Peyer's patch (tissue), 4 donors: ENCODE results near the gene PEAK1. TPM values are rescaled to one million over a fixed set of nuclear protein-coding genes. Genes with fewer than 3 reads are reported as not detected.
A peak's percentile ranks its signal among the peaks of the same experiment; 100 is the strongest.

ENCODE experiments used
- DNase-seq, 3 donors: peaks; one replicate each; pipeline ENCODE4 v3.0.0-alpha.2; 2017 to 2019
- H3K27ac ChIP-seq, 4 donors: fragments of 200-600 bp; sonication (generic); one replicate each; pipeline ENCODE4 v1.5.1; 2016 to 2019
- H3K27me3 ChIP-seq, 2 donors: fragments of 200-600 bp; sonication (generic); one replicate each; pipeline ENCODE4 v1.5.1; 2019
- H3K36me3 ChIP-seq, 3 donors: fragments of 200-600 bp; sonication (generic); one replicate each; pipeline ENCODE4 v1.5.1; 2016 to 2019
- H3K4me1 ChIP-seq, 4 donors: fragments of 200-600 bp; sonication (generic); one replicate each; pipeline ENCODE4 v1.5.1; 2016 to 2019
- H3K4me3 ChIP-seq, 4 donors: fragments of 200-600 bp; sonication (generic); 1 replicate in 3 of 4; 2 replicates in 1 of 4; pipeline ENCODE4 v1.5.1; 2016 to 2019; ENCODE audit warnings: mild to moderate bottlenecking in 1 of 4
- H3K9me3 ChIP-seq, 4 donors: fragments of 200-600 bp; sonication (generic); one replicate each; pipeline ENCODE4 v1.5.1; 2016 to 2019; ENCODE audit warnings: mild to moderate bottlenecking in 1 of 4
- CTCF ChIP-seq, 6 experiments: fragments of 450-650 bp in 4 of 6; fragments of 200-600 bp in 2 of 6; sonication (generic) in 1 of 6; IDR thresholded peaks; one replicate each; pipeline ENCODE4 v1.5.1; 2017 to 2019; ENCODE audit warnings: antibody characterized with exemption in 6 of 6, mild to moderate bottlenecking in 3 of 6, moderate library complexity in 1 of 6
- POLR2A ChIP-seq, 2 donors: fragments of 450-650 bp; IDR thresholded peaks; one replicate each; pipeline ENCODE4 v1.5.1; 2017; ENCODE audit warnings: antibody characterized with exemption in 2 of 2, mild to moderate bottlenecking in 2 of 2, moderate library complexity in 2 of 2
- total RNA-seq, 4 donors: library from RNA; depleted of rRNA; stranded (reverse); fragments of >200 nt; gene quantifications; one replicate each; pipeline ENCODE4 v1.1.0, GENCODE V29; 2016

Gene PEAK1, protein sequence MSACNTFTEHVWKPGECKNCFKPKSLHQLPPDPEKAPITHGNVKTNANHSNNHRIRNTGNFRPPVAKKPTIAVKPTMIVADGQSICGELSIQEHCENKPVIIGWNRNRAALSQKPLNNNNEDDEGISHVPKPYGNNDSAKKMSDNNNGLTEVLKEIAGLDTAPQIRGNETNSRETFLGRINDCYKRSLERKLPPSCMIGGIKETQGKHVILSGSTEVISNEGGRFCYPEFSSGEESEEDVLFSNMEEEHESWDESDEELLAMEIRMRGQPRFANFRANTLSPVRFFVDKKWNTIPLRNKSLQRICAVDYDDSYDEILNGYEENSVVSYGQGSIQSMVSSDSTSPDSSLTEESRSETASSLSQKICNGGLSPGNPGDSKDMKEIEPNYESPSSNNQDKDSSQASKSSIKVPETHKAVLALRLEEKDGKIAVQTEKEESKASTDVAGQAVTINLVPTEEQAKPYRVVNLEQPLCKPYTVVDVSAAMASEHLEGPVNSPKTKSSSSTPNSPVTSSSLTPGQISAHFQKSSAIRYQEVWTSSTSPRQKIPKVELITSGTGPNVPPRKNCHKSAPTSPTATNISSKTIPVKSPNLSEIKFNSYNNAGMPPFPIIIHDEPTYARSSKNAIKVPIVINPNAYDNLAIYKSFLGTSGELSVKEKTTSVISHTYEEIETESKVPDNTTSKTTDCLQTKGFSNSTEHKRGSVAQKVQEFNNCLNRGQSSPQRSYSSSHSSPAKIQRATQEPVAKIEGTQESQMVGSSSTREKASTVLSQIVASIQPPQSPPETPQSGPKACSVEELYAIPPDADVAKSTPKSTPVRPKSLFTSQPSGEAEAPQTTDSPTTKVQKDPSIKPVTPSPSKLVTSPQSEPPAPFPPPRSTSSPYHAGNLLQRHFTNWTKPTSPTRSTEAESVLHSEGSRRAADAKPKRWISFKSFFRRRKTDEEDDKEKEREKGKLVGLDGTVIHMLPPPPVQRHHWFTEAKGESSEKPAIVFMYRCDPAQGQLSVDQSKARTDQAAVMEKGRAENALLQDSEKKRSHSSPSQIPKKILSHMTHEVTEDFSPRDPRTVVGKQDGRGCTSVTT (N-terminal part only)
- total RNA-seq, result 10 to 100 TPM; 28.7 to 81.7 (median 52.4) TPM

DNA sequence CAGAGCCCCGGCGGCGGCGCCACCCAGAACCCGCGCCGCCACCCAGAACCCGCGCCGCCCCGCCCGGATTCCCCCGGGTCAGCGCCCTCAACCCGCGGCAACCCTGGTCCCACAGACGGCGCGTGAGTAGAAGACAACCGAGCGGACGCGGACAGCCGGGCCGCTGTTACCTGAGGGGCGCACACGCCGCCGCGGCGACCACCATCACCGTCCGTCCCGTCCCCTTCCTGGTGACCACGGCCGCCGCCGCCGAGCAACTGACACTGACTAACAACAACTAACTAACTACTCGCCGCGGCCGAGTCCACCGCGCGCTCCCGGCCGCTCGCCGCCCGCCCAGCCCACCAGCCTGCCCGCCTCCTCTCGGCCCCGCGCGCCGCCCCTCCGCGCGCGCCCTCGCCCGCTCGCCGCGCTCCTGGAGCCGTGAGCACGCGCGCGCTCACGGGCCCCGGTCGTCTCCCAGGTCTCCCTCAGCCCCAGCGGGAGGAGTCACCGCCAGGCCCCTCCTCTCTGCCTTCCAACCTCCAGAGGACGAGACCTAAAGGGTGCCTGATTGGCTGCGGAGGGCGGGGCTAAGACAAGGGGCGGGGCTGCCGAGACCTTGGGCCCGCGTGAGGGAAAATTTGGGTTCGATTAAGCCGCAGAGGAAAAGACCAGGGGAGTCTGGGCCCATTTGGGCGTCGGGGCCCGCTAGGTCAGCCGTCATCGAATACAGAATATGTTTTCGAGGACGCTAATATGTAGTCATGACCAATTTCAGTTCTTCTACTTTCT, at the start of gene PEAK1:
TSS of gene PEAK1 (minus strand) at position 269 of the 774 bp plus-strand sequence. CDS start 238,178 bp downstream, outside the sequence.
- DNase-seq, result peak; percentile 99 to 100 (median 100)
- Histone ChIP-seq H3K4me3 (peak within 1 kb of the TSS; percentile 87 to 95 (median 92)), H3K9me3 (no peaks in the 10 kb centered on the region), H3K36me3 (no peaks in the 10 kb centered on the region), H3K4me1 (peaks cover 0 to 47% (median 12%) of the 10 kb centered on the region in 4 donors), H3K27ac (peak within 1 kb of the TSS; percentile 94 to 98 (median 96)), H3K27me3 (no peaks in the 10 kb centered on the region)
- TF ChIP-seq CTCF (IDR thresholded peaks at IDR 0.05) (no peak), POLR2A (IDR thresholded peaks at IDR 0.05) (peak; percentile 85 to 91)

GRCh38 chr15:77468896-77469295, 49.0 kb upstream of the PEAK1 start:
- DNase-seq, result no peak
- Histone ChIP-seq H3K36me3 (peaks cover 0 to 77% (median 0%) of the 10 kb centered on the region in 3 donors), H3K9me3 (no peaks in the 10 kb centered on the region), H3K4me1 (no peaks in the 10 kb centered on the region), H3K27me3 (no peaks in the 10 kb centered on the region), H3K27ac (no peak overlapping the region), H3K4me3 (no peak overlapping the region)
- no peak for TF ChIP-seq POLR2A (IDR thresholded peaks at IDR 0.05)
- TF ChIP-seq CTCF (IDR thresholded peaks at IDR 0.05), result no peak

DNA sequence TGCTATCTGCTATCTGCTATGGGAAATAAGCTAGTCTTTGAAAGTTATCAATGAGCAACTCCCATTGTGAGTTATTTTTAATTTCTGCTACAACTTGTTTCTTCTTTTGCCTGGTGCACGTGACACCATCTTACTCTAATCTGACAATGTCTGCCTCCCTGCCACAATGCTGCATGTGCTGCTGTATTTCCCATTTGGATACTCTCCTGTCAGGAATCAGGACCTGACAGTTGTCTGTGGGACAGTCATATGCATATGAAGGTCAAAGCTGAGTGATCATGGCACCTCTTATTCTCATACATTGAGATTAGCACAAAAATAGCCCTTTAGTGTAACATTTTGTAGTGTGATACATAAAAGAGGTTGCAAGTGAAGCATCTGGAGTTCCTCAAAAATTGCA, 46.6 kb upstream of the PEAK1 start:
- Histone ChIP-seq H3K4me1 (no peaks in the 10 kb centered on the region), H3K9me3 (no peaks in the 10 kb centered on the region), H3K36me3 (peaks cover 0 to 57% (median 0%) of the 10 kb centered on the region in 3 donors), H3K27me3 (no peaks in the 10 kb centered on the region), H3K4me3 (no peak overlapping the region), H3K27ac (no peak overlapping the region)
- no peak for DNase-seq
- no peak for TF ChIP-seq CTCF (IDR thresholded peaks at IDR 0.05)
- TF ChIP-seq POLR2A (IDR thresholded peaks at IDR 0.05), result no peak

DNA sequence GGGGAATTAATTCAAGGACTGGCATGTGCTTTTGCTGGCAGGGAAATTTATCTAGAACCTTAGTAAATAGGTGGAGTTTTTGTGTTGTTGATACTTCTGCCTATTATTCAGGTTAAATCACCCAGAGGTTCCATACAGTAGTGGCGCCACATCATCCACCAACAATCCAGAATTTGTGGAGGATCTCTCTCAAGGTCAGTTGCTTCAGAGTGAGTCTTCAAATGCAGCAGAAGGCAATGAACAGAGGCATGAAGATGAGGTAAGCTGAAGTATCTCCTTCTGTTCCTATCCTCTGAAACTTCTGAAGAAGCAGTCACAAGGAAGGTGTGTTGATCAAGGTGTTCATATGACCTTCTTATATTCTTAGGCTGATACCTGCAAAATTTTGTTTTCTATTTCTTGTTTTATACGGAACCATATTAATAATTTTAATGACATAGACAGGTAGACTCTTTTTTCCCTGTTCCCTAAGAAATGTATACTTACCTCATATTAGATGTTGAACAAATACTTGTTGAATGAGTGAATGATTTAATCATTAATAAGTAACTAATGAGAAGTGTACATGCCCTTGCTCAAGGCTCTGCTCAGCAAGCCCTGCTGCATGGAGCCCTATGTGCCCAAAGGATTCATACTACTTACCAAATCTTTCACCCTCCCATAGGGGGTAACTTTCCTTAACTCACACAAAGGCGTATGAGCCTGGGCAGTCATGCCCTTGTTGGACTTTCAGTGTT, 44.4 kb upstream of the PEAK1 start:
- no peaks in the 10 kb centered on the region for H3K4me1 ChIP-seq
- H3K4me3 ChIP-seq, result no peak overlapping the region
- no peaks in the 10 kb centered on the region for H3K27me3 ChIP-seq
- no peak overlapping the region for H3K27ac ChIP-seq
- peaks cover 0 to 49% (median 0%) of the 10 kb centered on the region in 3 donors for H3K36me3 ChIP-seq
- TF ChIP-seq POLR2A (IDR thresholded peaks at IDR 0.05), result no peak
- TF ChIP-seq CTCF (IDR thresholded peaks at IDR 0.05), result no peak
- no peak for DNase-seq
- H3K9me3 ChIP-seq, result no peaks in the 10 kb centered on the region
